ENCODE measurements around the gene PPP2R3B.
"Not testable (repeated sequence)": the region's sequence is repeated elsewhere in the genome, so short reads cannot be mapped to it uniquely, and the experiment has no call there.

PPP2R3B gene

GRCh38 chrX:305781-306613 is 80.7 kb downstream of the PPP2R3B start:
- DNase-seq (ENCODE audit: low read depth, low spot score), result not testable (repeated sequence)

GRCh38 chrX:302975-303374 is 83.7 kb downstream of the PPP2R3B start:
- no peak for DNase-seq (ENCODE audit: low read depth, low spot score)

GRCh38 chrX:300334-300733 is 86.4 kb downstream of the PPP2R3B start:
- DNase-seq (ENCODE audit: low read depth, low spot score), result no peak

GRCh38 chrX:298993-299392 is 87.7 kb downstream of the PPP2R3B start:
- DNase-seq (ENCODE audit: low read depth, low spot score), result no peak

GRCh38 chrX:295136-295535 is 91.6 kb downstream of the PPP2R3B start:
- DNase-seq (ENCODE audit: low read depth, low spot score), result no peak

GRCh38 chrX:292900-293897 is 93.5 kb downstream of the PPP2R3B start:
- no peak for DNase-seq (ENCODE audit: low read depth, low spot score)

- DNase-seq (ENCODE audit: low read depth, low spot score), result no peak
Observed at GRCh38 chrX:291411-291901, 95.3 kb downstream of the PPP2R3B start.

GRCh38 chrX:290476-291166 is 96.1 kb downstream of the PPP2R3B start:
- no peak for DNase-seq (ENCODE audit: low read depth, low spot score)

GRCh38 chrX:288561-288991 is 98.1 kb downstream of the PPP2R3B start:
- no peak for DNase-seq (ENCODE audit: low read depth, low spot score)

GRCh38 chrX:287670-288069 is 99.0 kb downstream of the PPP2R3B start:
- no peak for DNase-seq (ENCODE audit: low read depth, low spot score)

- no peak for DNase-seq (ENCODE audit: low read depth, low spot score)
Observed at GRCh38 chrX:285076-285677, 101.5 kb downstream of the PPP2R3B start.

Data from astrocyte of the hippocampus (primary cell).